Subcutaneous abdominal adipose tissue (tissue), 5 donors: Measurements from ENCODE around the gene APOOL.

Experiments
- H3K27ac ChIP-seq: one replicate; pipeline ENCODE4 v1.7.0; 2013; ENCODE audit warnings: low read depth, mild to moderate bottlenecking, inconsistent platforms, low read length, moderate library complexity
- H3K27me3 ChIP-seq, 5 donors: one replicate each; pipeline ENCODE4 v1.7.0; 2013; ENCODE audit warnings: low read length in 5 of 5, inconsistent platforms in 1 of 5; ENCODE audit not compliant: control insufficient read depth in 5 of 5, insufficient read depth in 4 of 5
- H3K36me3 ChIP-seq, 5 donors: one replicate each; pipeline ENCODE4 v1.7.0; 2013; ENCODE audit warnings: low read length in 5 of 5; ENCODE audit not compliant: control insufficient read depth in 5 of 5, insufficient read depth in 5 of 5
- H3K4me1 ChIP-seq, 5 donors: one replicate each; pipeline ENCODE4 v1.7.0; 2013; ENCODE audit warnings: low read length in 5 of 5, mild to moderate bottlenecking in 3 of 5, moderate library complexity in 1 of 5; ENCODE audit not compliant: control insufficient read depth in 5 of 5, insufficient read depth in 5 of 5
- H3K4me3 ChIP-seq, 5 donors: one replicate each; pipeline ENCODE4 v1.7.0; 2013; ENCODE audit warnings: low read length in 5 of 5, low read depth in 1 of 5
- H3K9ac ChIP-seq, 5 donors: one replicate each; pipeline ENCODE4 v1.7.0; 2013; ENCODE audit warnings: low read length in 5 of 5, mild to moderate bottlenecking in 4 of 5, moderate library complexity in 3 of 5
- H3K9me3 ChIP-seq, 5 donors: one replicate each; pipeline ENCODE4 v1.7.0; 2013; ENCODE audit warnings: low read length in 5 of 5; ENCODE audit not compliant: control insufficient read depth in 5 of 5
- donor health status: healthy.
- donor health status: healthy.
- donor health status: healthy.
- donor health status: healthy.
- donor health status: healthy.

APOOL gene

GRCh38 chrX:85018471-85018870 lies 14.8 kb downstream of the APOOL start:
- no peak overlapping the region for H3K27ac ChIP-seq
- no peak overlapping the region for H3K9ac ChIP-seq
- H3K4me1 ChIP-seq, result no peaks in the 10 kb centered on the region
- H3K27me3 ChIP-seq, result peaks cover 0 to 3% (median 0%) of the 10 kb centered on the region in 5 donors
- H3K4me3 ChIP-seq, result no peak overlapping the region
- no peaks in the 10 kb centered on the region for H3K36me3 ChIP-seq
- H3K9me3 ChIP-seq, result peaks cover 0 to 6% (median 0%) of the 10 kb centered on the region in 5 donors

GRCh38 chrX:85020216-85020615 lies 16.5 kb downstream of the APOOL start:
- H3K9ac ChIP-seq, result no peak overlapping the region
- no peak overlapping the region for H3K4me3 ChIP-seq
- H3K27me3 ChIP-seq, result peaks cover 0 to 3% (median 0%) of the 10 kb centered on the region in 5 donors
- peaks cover 0 to 6% (median 0%) of the 10 kb centered on the region in 5 donors for H3K4me1 ChIP-seq
- no peak overlapping the region for H3K27ac ChIP-seq
- peaks cover 0 to 6% (median 0%) of the 10 kb centered on the region in 5 donors for H3K9me3 ChIP-seq
- no peaks in the 10 kb centered on the region for H3K36me3 ChIP-seq

GRCh38 chrX:85024044-85024443 lies 20.4 kb downstream of the APOOL start:
- Histone ChIP-seq H3K9ac (no peak overlapping the region), H3K4me1 (peaks cover 0 to 6% (median 0%) of the 10 kb centered on the region in 5 donors), H3K36me3 (no peaks in the 10 kb centered on the region), H3K27me3 (peaks cover 0 to 3% (median 0%) of the 10 kb centered on the region in 5 donors), H3K27ac (no peak overlapping the region), H3K9me3 (peaks cover 0 to 5% (median 3%) of the 10 kb centered on the region in 5 donors), H3K4me3 (no peak overlapping the region)

GRCh38 chrX:85024562-85024961 lies 20.9 kb downstream of the APOOL start:
- H3K36me3 ChIP-seq, result no peaks in the 10 kb centered on the region
- H3K27ac ChIP-seq, result no peak overlapping the region
- H3K9ac ChIP-seq, result no peak overlapping the region
- peaks cover 0 to 5% (median 3%) of the 10 kb centered on the region in 5 donors for H3K9me3 ChIP-seq
- peaks cover 0 to 3% (median 0%) of the 10 kb centered on the region in 5 donors for H3K27me3 ChIP-seq
- H3K4me3 ChIP-seq, result no peak overlapping the region
- H3K4me1 ChIP-seq, result peaks cover 0 to 6% (median 0%) of the 10 kb centered on the region in 5 donors

GRCh38 chrX:85026170-85026569 lies 22.5 kb downstream of the APOOL start:
- Histone ChIP-seq H3K27ac (no peak overlapping the region), H3K27me3 (no peaks in the 10 kb centered on the region), H3K36me3 (no peaks in the 10 kb centered on the region), H3K4me1 (peaks cover 0 to 6% (median 0%) of the 10 kb centered on the region in 5 donors), H3K9ac (no peak overlapping the region), H3K9me3 (peaks cover 0 to 5% (median 3%) of the 10 kb centered on the region in 5 donors), H3K4me3 (no peak overlapping the region)

GRCh38 chrX:85029043-85029442 lies 25.4 kb downstream of the APOOL start:
- Histone ChIP-seq H3K36me3 (no peaks in the 10 kb centered on the region), H3K27me3 (no peaks in the 10 kb centered on the region), H3K4me1 (peaks cover 0 to 2% (median 0%) of the 10 kb centered on the region in 5 donors), H3K9ac (no peak overlapping the region), H3K27ac (no peak overlapping the region), H3K4me3 (no peak overlapping the region), H3K9me3 (peaks cover 0 to 5% (median 3%) of the 10 kb centered on the region in 5 donors)

- Histone ChIP-seq H3K36me3 (no peaks in the 10 kb centered on the region), H3K9ac (no peak overlapping the region), H3K27ac (no peak overlapping the region)
These were observed 27.8 kb downstream of the APOOL start for GRCh38 chrX:85031505-85031904.

GRCh38 chrX:85037114-85037513 lies 33.4 kb downstream of the APOOL start:
- H3K27ac ChIP-seq, result no peak overlapping the region
- no peaks in the 10 kb centered on the region for H3K4me1 ChIP-seq
- H3K27me3 ChIP-seq, result no peaks in the 10 kb centered on the region

More at GRCh38 chrX:85031505-85031904, 27.8 kb downstream of the APOOL start:
- H3K9me3 ChIP-seq, result peaks cover 0 to 3% (median 1%) of the 10 kb centered on the region in 5 donors
- H3K4me3 ChIP-seq, result no peak overlapping the region
- no peaks in the 10 kb centered on the region for H3K4me1 ChIP-seq
- no peaks in the 10 kb centered on the region for H3K27me3 ChIP-seq

GRCh38 chrX:85051627-85052026 lies 48.0 kb downstream of the APOOL start:
- no peak overlapping the region for H3K4me3 ChIP-seq
- no peaks in the 10 kb centered on the region for H3K9me3 ChIP-seq
- no peaks in the 10 kb centered on the region for H3K4me1 ChIP-seq
- peaks cover 0 to 3% (median 0%) of the 10 kb centered on the region in 5 donors for H3K36me3 ChIP-seq
- H3K27ac ChIP-seq, result no peak overlapping the region
- no peak overlapping the region for H3K9ac ChIP-seq
- H3K27me3 ChIP-seq, result peaks cover 0 to 7% (median 2%) of the 10 kb centered on the region in 5 donors

More at GRCh38 chrX:85037114-85037513, 33.4 kb downstream of the APOOL start:
- H3K36me3 ChIP-seq, result no peaks in the 10 kb centered on the region
- no peak overlapping the region for H3K9ac ChIP-seq
- H3K9me3 ChIP-seq, result peaks cover 0 to 17% (median 7%) of the 10 kb centered on the region in 5 donors
- no peak overlapping the region for H3K4me3 ChIP-seq

GRCh38 chrX:85052205-85052604 lies 48.5 kb downstream of the APOOL start:
- H3K9ac ChIP-seq, result no peak overlapping the region
- peaks cover 0 to 3% (median 0%) of the 10 kb centered on the region in 5 donors for H3K36me3 ChIP-seq
- no peak overlapping the region for H3K4me3 ChIP-seq
- H3K9me3 ChIP-seq, result no peaks in the 10 kb centered on the region
- peaks cover 0 to 7% (median 2%) of the 10 kb centered on the region in 5 donors for H3K27me3 ChIP-seq
- H3K27ac ChIP-seq, result no peak overlapping the region
- no peaks in the 10 kb centered on the region for H3K4me1 ChIP-seq
